SK-N-MC (cell line): ENCODE data around the gene INTS4.
"Not testable (repeated sequence)": the region's sequence is repeated elsewhere in the genome, so short reads cannot be mapped to it uniquely, and the experiment has no call there.

Source experiments
- DNase-seq: peaks from one replicate; pipeline ENCODE4 v3.0.0-alpha.2; 2011; ENCODE audit warnings: low read depth, low spot score
- H3K27ac ChIP-seq: fragments of 200-600 bp; sonication (generic); 2 replicates; pipeline ENCODE4 v1.5.1; 2016; ENCODE audit warnings: mixed run types
- H3K36me3 ChIP-seq: fragments of 200-600 bp; sonication (generic); 2 replicates; pipeline ENCODE4 v1.6.1; 2017; ENCODE audit warnings: antibody characterized with exemption, low read length, mixed read lengths; ENCODE audit not compliant: insufficient read depth
- H3K4me3 ChIP-seq: fragments of 200-600 bp; sonication (generic); 2 replicates; pipeline ENCODE4 v1.5.1; 2016
- H3K9ac ChIP-seq: fragments of 200-600 bp; sonication (generic); 2 replicates; pipeline ENCODE4 v1.8.0; 2017; ENCODE audit warnings: mixed run types, mixed read lengths; ENCODE audit not compliant: insufficient read length
- H3K9me3 ChIP-seq: fragments of 200-600 bp; sonication (generic); 2 replicates; pipeline ENCODE4 v1.6.1; 2017; ENCODE audit warnings: low read depth, mild to moderate bottlenecking, antibody characterized with exemption, low read length, moderate library complexity, mixed read lengths
- EZH2 ChIP-seq: fragments of 200-600 bp; sonication (generic); IDR thresholded peaks from one replicate; pipeline ENCODE4 v1.6.1; 2017; ENCODE audit warnings: antibody characterized with exemption
- FOXP2 ChIP-seq: optimal IDR thresholded peaks from 2 replicates; pipeline ENCODE3; 2011; ENCODE audit warnings: mild to moderate bottlenecking, moderate library complexity; ENCODE audit not compliant: insufficient read depth; ENCODE audit errors: extremely low read length, control extremely low read depth
- POLR2AphosphoS5 ChIP-seq: IDR thresholded peaks from 2 replicates; pipeline ENCODE4 v1.6.1; 2012; ENCODE audit warnings: mild to moderate bottlenecking, low read depth, low read length, borderline replicate concordance

INTS4 gene

DNA sequence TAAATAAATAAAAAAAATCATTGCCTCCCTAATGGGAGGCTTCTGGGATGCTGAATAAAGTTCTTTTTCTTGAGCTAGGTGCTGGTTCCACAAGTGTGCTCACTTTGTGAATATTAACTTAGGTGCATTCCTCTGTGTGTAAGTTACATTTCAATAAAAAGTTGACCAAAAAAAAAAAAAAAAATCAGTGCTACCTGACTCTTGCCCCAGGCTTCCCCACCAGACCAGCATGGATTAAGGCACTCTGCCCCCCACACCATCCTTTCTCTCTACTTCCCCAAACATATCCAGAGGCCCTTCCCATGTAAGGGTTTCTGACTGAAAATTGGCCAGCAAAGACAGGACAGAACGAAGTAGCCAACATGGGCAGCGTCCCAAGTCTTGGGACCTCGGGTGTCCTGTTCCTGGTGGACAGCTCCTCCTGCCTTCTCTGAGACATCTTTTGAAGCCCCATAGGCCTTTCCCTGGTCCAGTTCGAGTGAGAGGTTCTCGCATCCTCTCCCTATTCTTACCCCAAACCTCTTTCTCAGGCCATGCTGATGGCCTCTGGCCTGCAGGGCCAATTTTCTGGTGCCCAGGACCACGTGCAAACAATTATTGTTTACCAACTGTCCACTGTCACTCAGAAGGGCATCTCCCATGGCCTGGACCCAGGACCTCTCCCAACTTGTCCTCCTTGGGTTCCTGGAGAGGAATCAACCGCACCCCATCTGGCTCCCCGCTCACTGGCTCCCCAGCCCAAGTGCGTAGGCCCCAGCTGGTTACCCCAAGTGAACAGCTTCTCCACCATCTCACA lies 43.6 kb upstream of the INTS4 start:
- TF ChIP-seq FOXP2, result no peak
- TF ChIP-seq POLR2AphosphoS5, result no peak
- TF ChIP-seq EZH2, result no peak
- H3K4me3 ChIP-seq, result no peak overlapping the region
- no peak overlapping the region for H3K9ac ChIP-seq
- no peaks in the 10 kb centered on the region for H3K36me3 ChIP-seq
- no peak overlapping the region for H3K27ac ChIP-seq
- no peaks in the 10 kb centered on the region for H3K9me3 ChIP-seq
- DNase-seq, result no peak

DNA sequence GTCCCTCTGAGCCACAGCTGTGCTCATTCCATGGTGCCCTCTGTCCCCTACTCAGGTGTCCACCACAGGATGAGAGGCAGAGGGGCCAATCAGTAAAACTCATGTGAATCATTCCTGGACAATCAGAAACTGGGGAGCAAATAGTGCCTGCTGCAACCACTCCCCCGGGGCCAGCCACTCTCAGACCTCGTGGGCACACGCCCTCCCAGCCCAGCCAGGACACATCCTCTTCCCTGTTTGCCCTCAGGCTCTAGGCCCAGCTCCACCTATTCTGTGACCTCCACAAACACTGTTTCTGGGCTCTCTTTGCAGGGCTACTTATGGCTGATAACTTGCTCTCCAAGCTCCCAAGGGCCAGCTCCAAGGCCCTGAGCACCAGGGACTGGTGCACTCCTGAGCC lies 42.6 kb upstream of the INTS4 start:
- no peaks in the 10 kb centered on the region for H3K9me3 ChIP-seq
- H3K36me3 ChIP-seq, result no peaks in the 10 kb centered on the region
- H3K4me3 ChIP-seq, result no peak overlapping the region
- TF ChIP-seq FOXP2 (no peak), POLR2AphosphoS5 (no peak), EZH2 (no peak)
- no peak overlapping the region for H3K27ac ChIP-seq
- DNase-seq, result no peak
- no peak overlapping the region for H3K9ac ChIP-seq

DNA sequence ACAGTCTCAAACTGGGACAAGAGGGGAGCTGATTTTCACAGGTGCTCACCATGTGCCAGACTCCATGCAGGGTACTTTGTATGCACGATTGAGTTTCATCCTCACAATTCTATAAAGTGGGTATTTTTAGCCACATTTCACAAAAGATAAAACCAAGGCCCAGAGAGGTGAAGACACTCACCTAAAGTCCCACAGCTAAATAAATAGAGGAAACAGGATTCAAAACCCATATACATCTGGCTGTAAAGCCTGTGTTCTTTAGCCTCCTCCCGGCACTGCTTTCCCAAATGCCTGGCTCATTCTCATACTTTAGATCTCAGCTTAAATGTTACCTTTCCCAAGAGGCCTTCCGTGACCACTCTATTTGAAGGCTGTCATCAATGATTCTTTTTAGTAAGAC lies 41.8 kb upstream of the INTS4 start:
- H3K36me3 ChIP-seq, result no peaks in the 10 kb centered on the region
- H3K27ac ChIP-seq, result no peak overlapping the region
- no peak overlapping the region for H3K4me3 ChIP-seq
- DNase-seq, result no peak
- H3K9ac ChIP-seq, result no peak overlapping the region
- no peaks in the 10 kb centered on the region for H3K9me3 ChIP-seq
- TF ChIP-seq FOXP2, result no peak
- TF ChIP-seq EZH2, result no peak
- no peak for TF ChIP-seq POLR2AphosphoS5

GRCh38 chr11:78034623-78035022 lies 40.2 kb upstream of the INTS4 start:
- H3K9ac ChIP-seq, result no peak overlapping the region
- H3K27ac ChIP-seq, result no peak overlapping the region
- no peaks in the 10 kb centered on the region for H3K9me3 ChIP-seq
- DNase-seq, result no peak
- no peak for TF ChIP-seq POLR2AphosphoS5
- no peak for TF ChIP-seq EZH2
- TF ChIP-seq FOXP2, result no peak
- no peaks in the 10 kb centered on the region for H3K36me3 ChIP-seq
- H3K4me3 ChIP-seq, result no peak overlapping the region

GRCh38 chr11:78033040-78033439 lies 38.6 kb upstream of the INTS4 start:
- Histone ChIP-seq H3K9me3 (no peaks in the 10 kb centered on the region), H3K27ac (no peak overlapping the region), H3K9ac (no peak overlapping the region), H3K4me3 (no peak overlapping the region), H3K36me3 (no peaks in the 10 kb centered on the region)
- TF ChIP-seq EZH2 (no peak), POLR2AphosphoS5 (no peak), FOXP2 (no peak)
- no peak for DNase-seq

DNA sequence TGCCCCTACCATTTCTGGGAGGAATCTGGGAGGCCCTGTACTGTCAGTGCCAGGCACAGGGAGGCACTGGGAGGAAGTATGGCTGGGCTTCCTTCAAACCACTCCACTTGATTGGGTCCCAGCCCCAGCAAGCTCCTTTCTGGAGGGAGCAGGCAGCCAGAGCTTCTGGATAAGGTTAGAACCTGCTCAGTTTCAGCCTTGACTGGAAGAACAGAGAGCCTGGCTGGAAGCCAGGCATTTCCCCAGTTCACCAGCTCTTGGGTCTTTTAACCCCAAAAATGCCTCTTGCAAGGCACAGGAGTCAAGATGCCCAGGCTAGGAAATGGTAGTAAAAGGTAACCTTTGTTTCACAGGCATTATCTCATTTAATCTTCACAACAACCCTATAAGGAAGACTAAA lies 37.6 kb upstream of the INTS4 start:
- H3K36me3 ChIP-seq, result no peaks in the 10 kb centered on the region
- no peaks in the 10 kb centered on the region for H3K9me3 ChIP-seq
- no peak for TF ChIP-seq POLR2AphosphoS5
- TF ChIP-seq FOXP2, result no peak
- TF ChIP-seq EZH2, result no peak
- no peak for DNase-seq
- H3K9ac ChIP-seq, result no peak overlapping the region
- 0 out of 2 replicates have a peak overlapping the region, but pooled peaks have one; percentile 11 for H3K27ac ChIP-seq
- H3K4me3 ChIP-seq, result no peak overlapping the region

GRCh38 chr11:78031629-78032028 lies 37.2 kb upstream of the INTS4 start:
- no peak for DNase-seq
- no peak overlapping the region for H3K27ac ChIP-seq
- no peak overlapping the region for H3K9ac ChIP-seq
- no peaks in the 10 kb centered on the region for H3K36me3 ChIP-seq
- H3K9me3 ChIP-seq, result no peaks in the 10 kb centered on the region
- TF ChIP-seq FOXP2 (no peak), EZH2 (no peak), POLR2AphosphoS5 (no peak)
- H3K4me3 ChIP-seq, result no peak overlapping the region

DNA sequence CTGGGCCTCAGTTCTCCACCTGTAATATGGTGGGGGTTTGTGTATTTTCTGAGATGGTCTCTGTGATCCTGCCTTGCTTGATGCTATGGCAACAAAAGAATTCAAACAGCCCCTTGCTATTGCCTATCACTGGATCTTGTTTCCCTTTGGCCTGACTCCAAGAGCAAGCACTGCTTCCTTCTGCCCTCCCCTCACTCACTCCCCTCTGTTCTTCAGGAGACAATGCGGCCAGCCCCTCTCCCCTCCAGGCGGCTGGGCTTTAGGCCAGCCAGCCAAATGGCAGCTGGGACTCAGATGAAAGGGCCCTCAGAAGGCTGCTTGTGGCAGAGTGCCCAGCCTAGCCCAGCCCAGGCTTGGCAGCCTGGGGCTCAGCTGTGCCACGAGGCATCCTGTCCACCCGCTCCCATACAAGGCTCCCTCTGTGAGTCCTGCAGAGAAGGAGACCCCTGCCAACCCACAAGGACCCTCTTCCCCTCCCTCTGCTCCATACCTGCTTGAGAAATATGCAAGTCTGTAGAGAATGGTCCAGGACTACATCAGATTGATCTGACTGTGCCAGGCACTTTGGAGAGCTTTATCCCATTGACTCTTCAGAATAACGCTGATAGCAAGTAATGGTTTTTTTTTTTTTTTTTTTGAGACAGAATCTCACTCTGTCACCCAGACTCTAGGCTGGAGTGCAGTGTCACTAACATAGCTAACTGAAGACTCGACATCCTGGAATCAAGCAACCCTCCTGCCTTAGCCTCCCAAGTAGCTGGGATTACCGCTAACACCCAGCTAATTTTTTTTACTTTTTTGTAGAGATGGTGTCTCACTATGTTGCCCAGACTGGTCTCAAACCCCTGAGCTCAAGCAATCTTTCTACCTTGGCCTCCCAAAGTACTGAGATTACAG lies 36.2 kb upstream of the INTS4 start:
- DNase-seq, result no peak
- H3K9me3 ChIP-seq, result no peaks in the 10 kb centered on the region
- TF ChIP-seq EZH2 (no peak), FOXP2 (no peak), POLR2AphosphoS5 (no peak)
- no peak overlapping the region for H3K4me3 ChIP-seq
- H3K27ac ChIP-seq, result no peak overlapping the region
- no peaks in the 10 kb centered on the region for H3K36me3 ChIP-seq
- H3K9ac ChIP-seq, result no peak overlapping the region

- not testable (repeated sequence) for H3K9ac ChIP-seq, H3K27ac ChIP-seq, H3K9me3 ChIP-seq, DNase-seq, H3K36me3 ChIP-seq, H3K4me3 ChIP-seq
Observed at GRCh38 chr11:78028423-78028822, 34.0 kb upstream of the INTS4 start.
